Kidney epithelial cell (primary cell): Measurements from ENCODE around the gene WNT1. TPM values are rescaled to one million over a fixed set of nuclear protein-coding genes. Genes with fewer than 3 reads are reported as not detected.

Experiments used
- DNase-seq: peaks from one replicate; pipeline ENCODE4 v3.0.0-alpha.2; 2010; ENCODE audit warnings: low read depth
- H3K27me3 ChIP-seq: 2 replicates; pipeline ENCODE4 v1.6.0; 2011; ENCODE audit warnings: low read length; ENCODE audit not compliant: control insufficient read depth, insufficient read depth
- H3K36me3 ChIP-seq: 2 replicates; pipeline ENCODE4 v1.5.1; 2011; ENCODE audit warnings: low read length; ENCODE audit not compliant: control insufficient read depth, insufficient read depth
- H3K4me3 ChIP-seq: 2 replicates; pipeline ENCODE4 v1.5.1; 2011; ENCODE audit warnings: low read depth, mild to moderate bottlenecking, control low read depth, low read length
- CTCF ChIP-seq: IDR thresholded peaks from 2 replicates; pipeline ENCODE4 v1.5.1; 2011; ENCODE audit warnings: mild to moderate bottlenecking, moderate library complexity, low read length, control low read depth, inconsistent platforms; ENCODE audit not compliant: insufficient read depth, poor library complexity, severe bottlenecking
- total RNA-seq: library from RNA; depleted of rRNA; stranded (reverse); fragments of >200 nt; gene quantifications from 2 replicates; pipeline ENCODE4 v1.2.3, GENCODE V29; 2015

The WNT1 gene
- total RNA-seq, 1 donor from 2014 or later: not detected

- TF ChIP-seq CTCF: no peak
- H3K27me3 ChIP-seq: no peaks in the 10 kb centered on the region
- peaks cover 4% of the 10 kb centered on the region for H3K36me3 ChIP-seq
- DNase-seq: no peak
- H3K4me3 ChIP-seq: no peak overlapping the region
These were observed 45.7 kb downstream of the WNT1 start for GRCh38 chr12:49023812-49024211.

GRCh38 chr12:49024543-49024942 is 46.4 kb downstream of the WNT1 start:
- no peak for TF ChIP-seq CTCF
- Histone ChIP-seq H3K4me3 (no peak overlapping the region), H3K27me3 (no peaks in the 10 kb centered on the region), H3K36me3 (peaks cover 4% of the 10 kb centered on the region)
- no peak for DNase-seq

GRCh38 chr12:49025463-49025862 is 47.3 kb downstream of the WNT1 start:
- Histone ChIP-seq H3K27me3 (no peaks in the 10 kb centered on the region), H3K36me3 (peaks cover 4% of the 10 kb centered on the region), H3K4me3 (no peak overlapping the region)
- TF ChIP-seq CTCF: no peak
- no peak for DNase-seq

GRCh38 chr12:49026101-49026500 is 48.0 kb downstream of the WNT1 start:
- no peak for TF ChIP-seq CTCF
- H3K36me3 ChIP-seq: peaks cover 4% of the 10 kb centered on the region
- no peaks in the 10 kb centered on the region for H3K27me3 ChIP-seq
- no peak overlapping the region for H3K4me3 ChIP-seq
- no peak for DNase-seq

GRCh38 chr12:49026678-49027480 is 48.8 kb downstream of the WNT1 start:
- H3K27me3 ChIP-seq: no peaks in the 10 kb centered on the region
- TF ChIP-seq CTCF: no peak
- DNase-seq: no peak
- peaks cover 5% of the 10 kb centered on the region for H3K36me3 ChIP-seq
- no peak overlapping the region for H3K4me3 ChIP-seq

GRCh38 chr12:49027846-49028555 is 49.9 kb downstream of the WNT1 start:
- H3K27me3 ChIP-seq: no peaks in the 10 kb centered on the region
- TF ChIP-seq CTCF: no peak
- no peak for DNase-seq
- peaks cover 7% of the 10 kb centered on the region for H3K36me3 ChIP-seq
- H3K4me3 ChIP-seq: no peak overlapping the region
